ENCODE measurements around the gene GSTA1. TPM values are rescaled to one million over a fixed set of nuclear protein-coding genes. Genes with fewer than 3 reads are reported as not detected.
"Not testable (repeated sequence)": the region's sequence is repeated elsewhere in the genome, so short reads cannot be mapped to it uniquely, and the experiment has no call there.

The GSTA1 gene
- total RNA-seq, 1 experiment from 2014 or later, result not detected

DNA sequence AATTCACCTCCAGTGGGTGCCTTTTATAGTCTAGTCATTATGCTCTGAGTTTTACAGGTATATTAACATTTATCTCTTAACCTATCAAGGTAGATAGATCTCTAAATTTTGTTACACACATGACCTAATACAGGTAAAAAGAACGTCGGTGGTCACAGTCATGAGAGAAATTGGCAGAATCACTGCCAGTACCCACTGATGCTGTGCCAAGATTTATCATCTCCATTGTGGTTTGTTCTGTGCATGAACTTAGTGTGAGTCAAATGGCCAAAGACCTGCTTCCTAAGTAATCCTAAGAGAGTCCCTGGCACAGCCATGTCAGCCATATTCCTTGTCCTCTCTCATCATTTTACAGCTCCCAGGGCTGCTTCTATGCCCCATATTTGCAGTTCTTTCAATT is 9.2 kb downstream of the GSTA1 start:
- H3K4me1 ChIP-seq (ENCODE audit: insufficient read depth, low read length); H3K27me3 ChIP-seq (ENCODE audit: low read length); H3K36me3 ChIP-seq (ENCODE audit: low read depth, low read length); CTCF ChIA-PET; H3K27ac ChIP-seq (ENCODE audit: low read length); H3K79me2 ChIP-seq (ENCODE audit: low read length); BruUV-seq (replicated peaks); POLR2A ChIA-PET (ENCODE audit: unreplicated experiment); H3K4me2 ChIP-seq (ENCODE audit: low read length); H3K9me2 ChIP-seq (replicated peaks; ENCODE audit: low read length); H2AFZ ChIP-seq (ENCODE audit: low read length); H4K20me1 ChIP-seq (ENCODE audit: low read length); H3K4me3 ChIP-seq (ENCODE audit: low read length); H3K9ac ChIP-seq (ENCODE audit: low read length); intact Hi-C loops (cut with micrococcal nuclease); H3K9me3 ChIP-seq (ENCODE audit: low read length); H3F3A ChIP-seq (ENCODE audit: low read length, unreplicated experiment): not testable (repeated sequence)
- peak; percentile 66 for DNase-seq
- peak; percentile 46 for ATAC-seq

DNA sequence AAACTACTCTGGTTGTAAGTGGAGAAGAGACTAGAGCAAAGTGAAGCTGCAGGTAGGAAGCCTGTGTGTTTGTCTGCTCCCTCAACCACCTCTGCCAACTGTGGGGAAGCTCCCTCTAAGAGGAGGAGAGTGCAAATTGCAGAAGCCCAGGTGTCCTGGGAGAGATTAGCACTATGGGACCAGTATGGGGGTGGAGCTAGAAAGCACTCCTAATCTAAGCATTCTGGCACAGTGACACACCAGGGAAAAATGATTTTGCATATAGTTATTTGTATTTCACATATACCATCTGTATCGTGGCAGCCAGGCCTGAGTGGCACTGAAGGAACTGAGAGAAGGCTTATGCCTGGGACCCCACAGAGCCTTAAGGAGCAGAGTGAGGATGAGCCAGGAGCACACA is 12.8 kb downstream of the GSTA1 start:
- ChIA-PET POLR2A (ENCODE audit: unreplicated experiment) (no interaction called here), CTCF (no interaction called here)
- Histone ChIP-seq H3K79me2 (ENCODE audit: low read length) (no peaks in the 10 kb centered on the region), H2AFZ (ENCODE audit: low read length) (no peak overlapping the region), H3K36me3 (ENCODE audit: low read depth, low read length) (no peaks in the 10 kb centered on the region), H3K27me3 (ENCODE audit: low read length) (no peaks in the 10 kb centered on the region), H3K4me1 (ENCODE audit: insufficient read depth, low read length) (peaks cover 4% of the 10 kb centered on the region; the same call in 1 of the 2 replicates), H3F3A (ENCODE audit: low read length, unreplicated experiment) (no peaks in the 10 kb centered on the region), H3K4me3 (ENCODE audit: low read length) (no peak overlapping the region), H3K9ac (ENCODE audit: low read length) (no peak overlapping the region), H3K9me2 (replicated peaks; ENCODE audit: low read length) (no peaks in the 10 kb centered on the region), H4K20me1 (ENCODE audit: low read length) (no peaks in the 10 kb centered on the region), H3K9me3 (ENCODE audit: low read length) (no peaks in the 10 kb centered on the region), H3K27ac (ENCODE audit: low read length) (no peak overlapping the region), H3K4me2 (ENCODE audit: low read length) (no peak overlapping the region)
- intact Hi-C loops (cut with micrococcal nuclease), result no loop called here
- TF ChIP-seq, protein P1, sequence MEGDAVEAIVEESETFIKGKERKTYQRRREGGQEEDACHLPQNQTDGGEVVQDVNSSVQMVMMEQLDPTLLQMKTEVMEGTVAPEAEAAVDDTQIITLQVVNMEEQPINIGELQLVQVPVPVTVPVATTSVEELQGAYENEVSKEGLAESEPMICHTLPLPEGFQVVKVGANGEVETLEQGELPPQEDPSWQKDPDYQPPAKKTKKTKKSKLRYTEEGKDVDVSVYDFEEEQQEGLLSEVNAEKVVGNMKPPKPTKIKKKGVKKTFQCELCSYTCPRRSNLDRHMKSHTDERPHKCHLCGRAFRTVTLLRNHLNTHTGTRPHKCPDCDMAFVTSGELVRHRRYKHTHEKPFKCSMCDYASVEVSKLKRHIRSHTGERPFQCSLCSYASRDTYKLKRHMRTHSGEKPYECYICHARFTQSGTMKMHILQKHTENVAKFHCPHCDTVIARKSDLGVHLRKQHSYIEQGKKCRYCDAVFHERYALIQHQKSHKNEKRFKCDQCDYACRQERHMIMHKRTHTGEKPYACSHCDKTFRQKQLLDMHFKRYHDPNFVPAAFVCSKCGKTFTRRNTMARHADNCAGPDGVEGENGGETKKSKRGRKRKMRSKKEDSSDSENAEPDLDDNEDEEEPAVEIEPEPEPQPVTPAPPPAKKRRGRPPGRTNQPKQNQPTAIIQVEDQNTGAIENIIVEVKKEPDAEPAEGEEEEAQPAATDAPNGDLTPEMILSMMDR (conservative IDR thresholded peaks at IDR 0.05; ENCODE audit: low read depth, low read length), result no peak
- TF ChIP-seq EZH2phosphoT487 (IDR thresholded peaks at IDR 0.05; ENCODE audit: borderline replicate concordance, low read length) (no peak), EZH2 (IDR thresholded peaks at IDR 0.05; ENCODE audit: low read length, unreplicated experiment) (no peak)
- ATAC-seq, result no peak
- no TSS peak for BruUV-seq (replicated peaks)
- no peak for DNase-seq

DNA sequence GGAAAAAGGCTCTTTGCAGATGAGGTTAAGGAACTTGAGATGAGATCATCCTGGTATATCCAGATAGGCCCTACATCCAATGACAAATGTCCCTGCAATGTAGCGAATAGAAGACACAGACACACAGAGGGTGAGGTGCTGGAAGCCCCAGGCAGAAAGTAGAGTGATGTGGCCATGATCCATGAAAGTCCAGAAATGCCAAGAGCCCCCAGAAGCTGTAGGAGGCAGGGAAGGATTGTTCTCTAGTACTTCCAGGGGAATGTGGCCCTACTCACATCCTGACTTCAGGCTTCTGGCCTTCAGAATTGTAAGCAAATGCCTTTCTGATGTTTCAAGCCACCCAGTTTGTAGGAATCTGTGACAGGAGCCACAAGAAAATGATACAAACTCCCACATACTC is 14.0 kb downstream of the GSTA1 start:
- H3F3A ChIP-seq (ENCODE audit: low read length, unreplicated experiment); H3K36me3 ChIP-seq (ENCODE audit: low read depth, low read length); H3K9ac ChIP-seq (ENCODE audit: low read length); H3K27me3 ChIP-seq (ENCODE audit: low read length); ATAC-seq; BruUV-seq (replicated peaks); H3K4me2 ChIP-seq (ENCODE audit: low read length); intact Hi-C loops (cut with micrococcal nuclease); CTCF ChIA-PET; H3K4me1 ChIP-seq (ENCODE audit: insufficient read depth, low read length); POLR2A ChIA-PET (ENCODE audit: unreplicated experiment); H4K20me1 ChIP-seq (ENCODE audit: low read length); H3K9me3 ChIP-seq (ENCODE audit: low read length); H3K9me2 ChIP-seq (replicated peaks; ENCODE audit: low read length); H3K27ac ChIP-seq (ENCODE audit: low read length); H2AFZ ChIP-seq (ENCODE audit: low read length); DNase-seq; H3K4me3 ChIP-seq (ENCODE audit: low read length); H3K79me2 ChIP-seq (ENCODE audit: low read length): not testable (repeated sequence)

DNA sequence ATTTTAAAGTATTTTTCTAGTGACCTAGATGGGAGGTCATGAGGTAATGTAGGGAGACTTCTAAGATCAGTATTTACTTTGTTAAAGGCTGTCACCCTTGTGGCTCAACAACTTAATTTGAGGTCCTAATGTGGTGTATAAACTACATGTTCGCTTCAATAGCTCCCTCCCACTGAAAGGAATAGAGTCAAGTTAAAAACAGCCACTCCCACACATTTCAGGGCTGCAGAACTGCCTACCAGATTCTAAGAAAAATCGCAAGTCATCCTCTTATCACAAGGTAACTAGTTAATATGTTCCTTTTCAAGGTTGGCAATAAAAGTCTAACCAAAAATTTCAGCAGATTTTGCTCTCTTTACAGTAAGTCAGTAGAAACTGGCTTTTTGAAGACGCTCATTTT is 15.1 kb downstream of the GSTA1 start:
- Histone ChIP-seq H3K9me2 (replicated peaks; ENCODE audit: low read length) (no peaks in the 10 kb centered on the region), H2AFZ (ENCODE audit: low read length) (no peak overlapping the region), H3K36me3 (ENCODE audit: low read depth, low read length) (no peaks in the 10 kb centered on the region), H4K20me1 (ENCODE audit: low read length) (no peaks in the 10 kb centered on the region), H3K27ac (ENCODE audit: low read length) (no peak overlapping the region), H3K9me3 (ENCODE audit: low read length) (no peaks in the 10 kb centered on the region), H3F3A (ENCODE audit: low read length, unreplicated experiment) (no peaks in the 10 kb centered on the region), H3K9ac (ENCODE audit: low read length) (no peak overlapping the region), H3K4me2 (ENCODE audit: low read length) (no peak overlapping the region), H3K27me3 (ENCODE audit: low read length) (no peaks in the 10 kb centered on the region), H3K4me3 (ENCODE audit: low read length) (no peak overlapping the region), H3K4me1 (ENCODE audit: insufficient read depth, low read length) (no peaks in the 10 kb centered on the region), H3K79me2 (ENCODE audit: low read length) (no peaks in the 10 kb centered on the region)
- intact Hi-C loops (cut with micrococcal nuclease), result no loop called here
- ChIA-PET POLR2A (ENCODE audit: unreplicated experiment) (no interaction called here), CTCF (no interaction called here)
- BruUV-seq (replicated peaks), result no TSS peak
- TF ChIP-seq, protein P1 (conservative IDR thresholded peaks at IDR 0.05; ENCODE audit: low read depth, low read length), result no peak
- TF ChIP-seq EZH2phosphoT487 (IDR thresholded peaks at IDR 0.05; ENCODE audit: borderline replicate concordance, low read length), result no peak
- TF ChIP-seq EZH2 (IDR thresholded peaks at IDR 0.05; ENCODE audit: low read length, unreplicated experiment), result no peak
- no peak for DNase-seq
- ATAC-seq, result no peak

Measured in PC-3 (cell line).